ENCODE results near the gene CREB3L2.

The CREB3L2 gene

GRCh38 chr7:137948845-137949330, 53.0 kb downstream of the CREB3L2 start:
- no peak for DNase-seq

- DNase-seq = no peak
Observed at GRCh38 chr7:137948083-137948844, 53.6 kb downstream of the CREB3L2 start.

- DNase-seq = no peak
Observed at GRCh38 chr7:137947046-137947445, 54.8 kb downstream of the CREB3L2 start.

- no peak for DNase-seq
Observed at GRCh38 chr7:137946011-137946410, 55.9 kb downstream of the CREB3L2 start.

GRCh38 chr7:137944168-137944567, 57.7 kb downstream of the CREB3L2 start:
- no peak for DNase-seq

- DNase-seq = no peak
Observed at GRCh38 chr7:137943132-137943551, 58.7 kb downstream of the CREB3L2 start.

GRCh38 chr7:137942484-137943115, 59.3 kb downstream of the CREB3L2 start:
- DNase-seq = no peak

GRCh38 chr7:137940656-137941518, 61.0 kb downstream of the CREB3L2 start:
- DNase-seq = no peak

GRCh38 chr7:137940218-137940617, 61.7 kb downstream of the CREB3L2 start:
- DNase-seq = no peak

GRCh38 chr7:137937202-137937560, 64.7 kb downstream of the CREB3L2 start:
- no peak for DNase-seq

GRCh38 chr7:137936509-137937201, 65.2 kb downstream of the CREB3L2 start:
- no peak for DNase-seq

- DNase-seq = no peak
Observed at GRCh38 chr7:137935884-137936508, 65.9 kb downstream of the CREB3L2 start.

- DNase-seq = no peak
Observed at GRCh38 chr7:137934941-137935883, 66.7 kb downstream of the CREB3L2 start.

- DNase-seq = no peak
Observed at GRCh38 chr7:137934176-137934826, 67.6 kb downstream of the CREB3L2 start.

- DNase-seq = no peak
Observed at GRCh38 chr7:137933270-137934017, 68.4 kb downstream of the CREB3L2 start.

GRCh38 chr7:137932881-137933269, 69.0 kb downstream of the CREB3L2 start:
- no peak for DNase-seq

- no peak for DNase-seq
Observed at GRCh38 chr7:137931823-137932222, 70.1 kb downstream of the CREB3L2 start.

- no peak for DNase-seq
Observed at GRCh38 chr7:137930581-137930980, 71.3 kb downstream of the CREB3L2 start.

- no peak for DNase-seq
Observed at GRCh38 chr7:137928626-137929025, 73.3 kb downstream of the CREB3L2 start.

- no peak for DNase-seq
Observed at GRCh38 chr7:137927386-137927785, 74.5 kb downstream of the CREB3L2 start.
